OCI-LY7 (cell line): ENCODE results near the gene LATS2. TPM values are rescaled to one million over a fixed set of nuclear protein-coding genes. Genes with fewer than 3 reads are reported as not detected.

Experiments used
- BruUV-seq: library from RNA; stranded (reverse); fragments of 400-500 nt; replicated peaks from 2 replicates; lab custom pipeline; 2021; lab: Mats Ljungman, UMichigan
- CTCF ChIA-PET: fragments of 300-600 bp; sonication (Branson Sonifier 250); formaldehyde crosslinking; loops from one replicate; lab custom pipeline; 2022; ENCODE audit warnings: antibody characterized with exemption; ENCODE audit not compliant: unreplicated experiment; lab: Charles Lee
- POLR2A ChIA-PET: fragments of 300-600 bp; sonication (Branson Sonifier 250); formaldehyde crosslinking; loops from one replicate; lab custom pipeline; 2022; ENCODE audit warnings: antibody characterized with exemption; lab: Charles Lee
- DNase-seq: peaks from one replicate; pipeline ENCODE4 v3.0.0-alpha.2; 2015; ENCODE audit warnings: low spot score
- H2AFZ ChIP-seq: fragments of 200-600 bp; sonication (generic), shearing (Covaris generic); 2 replicates; pipeline ENCODE4 v1.6.1; 2014; ENCODE audit warnings: mild to moderate bottlenecking, antibody characterized with exemption, low read length, moderate library complexity
- H3K27ac ChIP-seq: fragments of 200-600 bp; sonication (generic); 2 replicates; pipeline ENCODE4 v1.5.1; 2014; ENCODE audit warnings: mixed run types, low read depth, mild to moderate bottlenecking, moderate library complexity, low read length, inconsistent platforms; ENCODE audit not compliant: poor library complexity, severe bottlenecking
- H3K36me3 ChIP-seq: fragments of 200-600 bp; sonication (generic); 2 replicates; pipeline ENCODE4 v1.6.1; 2014; ENCODE audit warnings: mild to moderate bottlenecking, antibody characterized with exemption, low read length, moderate library complexity, mixed read lengths; ENCODE audit not compliant: insufficient read depth
- H3K4me1 ChIP-seq: fragments of 200-600 bp; sonication (generic); 2 replicates; pipeline ENCODE4 v1.5.1; 2014; ENCODE audit warnings: mild to moderate bottlenecking, low read length; ENCODE audit not compliant: insufficient read depth, poor library complexity, severe bottlenecking
- H3K4me2 ChIP-seq: fragments of 200-600 bp; sonication (generic); 2 replicates; pipeline ENCODE4 v1.6.1; 2014; ENCODE audit warnings: mild to moderate bottlenecking, low read length
- H3K4me3 ChIP-seq: fragments of 200-600 bp; sonication (generic); 2 replicates; pipeline ENCODE4 v1.5.1; 2014; ENCODE audit warnings: mild to moderate bottlenecking, low read depth, low read length; ENCODE audit not compliant: poor library complexity, severe bottlenecking
- H3K79me2 ChIP-seq: fragments of 200-600 bp; sonication (generic); 2 replicates; pipeline ENCODE4 v1.6.1; 2016; ENCODE audit warnings: low read depth, mild to moderate bottlenecking, low read length, moderate library complexity, mixed read lengths; ENCODE audit not compliant: insufficient read depth
- H3K9me2 ChIP-seq: fragments of 200-600 bp; sonication (generic); 2 replicates; pipeline ENCODE4 v1.6.1; 2016; ENCODE audit warnings: mild to moderate bottlenecking, low read length, mixed read lengths; ENCODE audit not compliant: insufficient read depth
- H3K9me3 ChIP-seq: fragments of 200-600 bp; sonication (generic); 2 replicates; pipeline ENCODE4 v1.6.1; 2014; ENCODE audit warnings: mild to moderate bottlenecking, mixed run types, low read length, mixed read lengths
- H4K20me1 ChIP-seq: fragments of 200-600 bp; sonication (generic); 2 replicates; pipeline ENCODE4 v1.6.1; 2014; ENCODE audit warnings: mild to moderate bottlenecking, antibody characterized with exemption, low read length, moderate library complexity, mixed read lengths; ENCODE audit not compliant: insufficient read depth
- EZH2phosphoT487 ChIP-seq: fragments of 200-600 bp; sonication (generic); IDR thresholded peaks from 2 replicates; pipeline ENCODE4 v1.6.1; 2018; ENCODE audit warnings: low read depth, borderline replicate concordance, mild to moderate bottlenecking, mixed run types, antibody characterized with exemption, low read length, moderate library complexity, mixed read lengths
- intact Hi-C: fragments of 100-400 bp; cut with micrococcal nuclease; formaldehyde crosslinking; loops from one replicate; pipeline ENCODE4 v1.10.0; 2022; ENCODE audit not compliant: unreplicated experiment
- total RNA-seq, 2 experiments: library from RNA; depleted of rRNA in 1 of 2; stranded (reverse); fragments of >200 nt in 1 of 2; shearing (Covaris generic) in 1 of 2; gene quantifications; 2 replicates each; pipeline ENCODE4 v1.2.3, GENCODE V29; 2014 to 2022
- TF ChIP-seq, protein P1 (sequence below): fragments of 200-600 bp; sonication (generic); conservative IDR thresholded peaks from 2 replicates; pipeline ENCODE4 v1.5.1; 2014; ENCODE audit warnings: mild to moderate bottlenecking, antibody characterized with exemption, low read length, moderate library complexity, mixed read lengths

LATS2 gene
- total RNA-seq, 2 experiments from 2014 or later, result 0.19 to 1.3 TPM

DNA sequence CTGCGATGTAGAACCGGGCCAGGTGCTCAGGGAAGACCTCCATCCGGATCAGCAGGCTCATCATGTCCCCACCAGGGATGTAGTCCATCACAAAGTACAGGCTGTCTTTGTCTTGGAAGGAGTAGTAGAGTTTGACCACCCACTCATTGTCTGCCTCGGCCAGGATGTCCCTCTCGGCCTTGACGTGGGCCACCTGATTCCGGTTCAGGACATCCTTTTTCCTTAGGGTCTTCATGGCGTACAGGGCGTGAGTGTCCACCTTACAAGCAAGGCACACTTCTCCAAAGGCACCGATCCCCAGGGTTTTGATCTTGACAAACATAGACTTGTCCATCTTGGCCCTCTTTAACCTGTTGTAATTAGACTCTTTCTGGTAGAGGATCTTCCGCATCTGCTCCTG lies 78.0 kb downstream of the LATS2 start:
- POLR2A ChIA-PET, result no interaction called here
- Histone ChIP-seq H4K20me1 (no peaks in the 10 kb centered on the region), H3K9me3 (no peaks in the 10 kb centered on the region), H3K4me2 (no peak overlapping the region), H3K36me3 (no peaks in the 10 kb centered on the region), H3K79me2 (no peaks in the 10 kb centered on the region), H3K4me1 (no peaks in the 10 kb centered on the region), H3K4me3 (no peak overlapping the region), H2AFZ (no peak overlapping the region), H3K9me2 (no peaks in the 10 kb centered on the region), H3K27ac (no peak overlapping the region)
- DNase-seq, result no peak
- no TSS peak for BruUV-seq
- TF ChIP-seq EZH2phosphoT487, result no peak
- TF ChIP-seq, protein P1, sequence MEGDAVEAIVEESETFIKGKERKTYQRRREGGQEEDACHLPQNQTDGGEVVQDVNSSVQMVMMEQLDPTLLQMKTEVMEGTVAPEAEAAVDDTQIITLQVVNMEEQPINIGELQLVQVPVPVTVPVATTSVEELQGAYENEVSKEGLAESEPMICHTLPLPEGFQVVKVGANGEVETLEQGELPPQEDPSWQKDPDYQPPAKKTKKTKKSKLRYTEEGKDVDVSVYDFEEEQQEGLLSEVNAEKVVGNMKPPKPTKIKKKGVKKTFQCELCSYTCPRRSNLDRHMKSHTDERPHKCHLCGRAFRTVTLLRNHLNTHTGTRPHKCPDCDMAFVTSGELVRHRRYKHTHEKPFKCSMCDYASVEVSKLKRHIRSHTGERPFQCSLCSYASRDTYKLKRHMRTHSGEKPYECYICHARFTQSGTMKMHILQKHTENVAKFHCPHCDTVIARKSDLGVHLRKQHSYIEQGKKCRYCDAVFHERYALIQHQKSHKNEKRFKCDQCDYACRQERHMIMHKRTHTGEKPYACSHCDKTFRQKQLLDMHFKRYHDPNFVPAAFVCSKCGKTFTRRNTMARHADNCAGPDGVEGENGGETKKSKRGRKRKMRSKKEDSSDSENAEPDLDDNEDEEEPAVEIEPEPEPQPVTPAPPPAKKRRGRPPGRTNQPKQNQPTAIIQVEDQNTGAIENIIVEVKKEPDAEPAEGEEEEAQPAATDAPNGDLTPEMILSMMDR, result no peak
- CTCF ChIA-PET, result no interaction called here
- intact Hi-C loops, result no loop called here

DNA sequence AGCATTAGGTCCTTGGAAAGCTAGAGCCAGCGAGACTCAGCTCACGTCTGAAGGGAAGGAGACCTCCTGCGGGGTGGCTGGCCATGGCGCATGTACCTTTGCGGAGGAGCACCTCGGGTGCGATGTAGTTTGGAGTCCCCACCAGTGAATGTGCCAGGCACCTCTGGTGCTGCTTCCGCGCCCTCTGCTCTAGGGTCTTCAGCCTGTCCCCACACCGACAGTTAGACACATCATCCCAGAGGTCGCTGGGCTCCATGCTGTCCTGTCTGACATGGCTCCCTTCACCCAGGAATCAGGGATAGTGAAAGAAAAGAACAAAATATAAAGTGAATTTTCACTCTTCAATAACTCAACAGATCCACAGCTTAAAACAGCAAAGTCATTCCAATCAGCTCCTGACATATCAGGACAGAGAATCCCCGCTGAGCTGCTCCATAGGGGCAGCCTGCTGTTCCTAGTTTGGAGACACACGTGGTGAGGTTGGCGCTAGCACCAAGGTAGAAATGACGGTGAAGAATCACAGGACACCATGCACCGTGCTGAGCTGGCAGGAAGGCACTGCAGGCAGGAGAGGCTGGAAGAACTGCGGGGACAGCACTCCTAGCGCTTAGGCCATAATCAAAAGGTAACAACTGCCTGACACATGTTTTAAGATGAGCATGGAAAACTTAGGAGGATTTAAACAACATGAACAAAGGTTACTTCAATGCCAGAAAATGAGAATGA lies 79.9 kb downstream of the LATS2 start:
- POLR2A ChIA-PET, result interaction anchor here (0.6 kb wide), 1 partner anchor 64 kb away, joined by 3 read pairs; no protein-coding TSS in a partner anchor
- no peaks in the 10 kb centered on the region for H3K36me3 ChIP-seq
- CTCF ChIA-PET, result no interaction called here
- intact Hi-C loops, result no loop called here
- H2AFZ ChIP-seq, result no peak overlapping the region
- no TSS peak for BruUV-seq
- H3K9me3 ChIP-seq, result no peaks in the 10 kb centered on the region
- no peaks in the 10 kb centered on the region for H4K20me1 ChIP-seq
- no peaks in the 10 kb centered on the region for H3K79me2 ChIP-seq
- TF ChIP-seq, protein P1, result no peak
- TF ChIP-seq EZH2phosphoT487, result no peak
- H3K9me2 ChIP-seq, result no peaks in the 10 kb centered on the region
- no peak overlapping the region for H3K4me2 ChIP-seq
- no peak overlapping the region for H3K4me3 ChIP-seq
- H3K4me1 ChIP-seq, result no peaks in the 10 kb centered on the region
- no peak overlapping the region for H3K27ac ChIP-seq
- DNase-seq, result no peak

DNA sequence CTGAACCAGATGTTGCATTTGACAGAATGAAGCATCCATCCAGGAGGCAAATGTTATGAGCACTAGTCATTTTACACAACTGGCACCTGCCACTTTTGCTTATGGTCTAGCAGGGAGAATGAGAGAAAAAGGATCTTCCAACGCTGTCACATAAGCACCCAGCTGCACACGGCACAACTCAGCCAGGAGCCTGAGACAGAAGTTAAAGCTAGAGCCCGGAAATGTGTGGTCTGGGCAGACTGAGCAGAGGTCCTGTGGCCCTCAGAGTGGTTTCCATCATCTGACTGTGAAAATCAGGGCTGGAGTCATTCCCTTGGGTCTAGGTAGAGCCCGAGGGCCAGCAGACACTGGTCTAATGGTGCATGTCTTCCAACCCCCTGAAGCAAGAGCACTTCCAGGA lies 80.5 kb downstream of the LATS2 start:
- H3K27ac ChIP-seq, result no peak overlapping the region
- no peak overlapping the region for H3K4me3 ChIP-seq
- H3K4me1 ChIP-seq, result no peaks in the 10 kb centered on the region
- H3K9me2 ChIP-seq, result no peaks in the 10 kb centered on the region
- no TSS peak for BruUV-seq
- no peaks in the 10 kb centered on the region for H4K20me1 ChIP-seq
- CTCF ChIA-PET, result no interaction called here
- no peak for DNase-seq
- no peaks in the 10 kb centered on the region for H3K36me3 ChIP-seq
- H3K79me2 ChIP-seq, result no peaks in the 10 kb centered on the region
- intact Hi-C loops, result no loop called here
- no peak overlapping the region for H3K4me2 ChIP-seq
- POLR2A ChIA-PET, result interaction anchor here (0.6 kb wide), 1 partner anchor 65 kb away, joined by 3 read pairs; no protein-coding TSS in a partner anchor
- no peak for TF ChIP-seq EZH2phosphoT487
- TF ChIP-seq, protein P1, result no peak
- no peak overlapping the region for H2AFZ ChIP-seq
- no peaks in the 10 kb centered on the region for H3K9me3 ChIP-seq
